ENCODE measurements around the gene TFE3.
"Not testable (repeated sequence)": the region's sequence is repeated elsewhere in the genome, so short reads cannot be mapped to it uniquely, and the experiment has no call there.

Gene TFE3

DNA sequence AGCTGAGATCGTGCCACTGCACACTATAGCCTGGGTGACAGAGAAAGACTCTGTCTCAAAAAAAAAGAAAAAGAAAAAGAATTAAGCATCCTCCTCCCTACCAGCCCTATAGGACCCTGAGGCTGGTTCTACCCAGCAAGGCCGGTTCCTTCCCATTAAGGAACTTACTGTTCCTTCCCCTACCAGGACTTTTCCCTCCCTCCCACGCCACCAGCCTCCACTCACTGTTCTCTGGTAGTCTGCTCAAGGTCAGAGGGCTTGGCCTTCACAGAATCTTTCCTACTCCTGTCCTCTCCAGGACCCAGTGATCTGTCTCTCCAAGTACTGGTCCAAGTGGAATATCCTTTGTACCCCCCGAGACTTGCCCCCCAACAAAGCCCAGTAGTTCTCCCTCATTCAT, 42.5 kb downstream of the TFE3 start:
- no peak for DNase-seq

DNA sequence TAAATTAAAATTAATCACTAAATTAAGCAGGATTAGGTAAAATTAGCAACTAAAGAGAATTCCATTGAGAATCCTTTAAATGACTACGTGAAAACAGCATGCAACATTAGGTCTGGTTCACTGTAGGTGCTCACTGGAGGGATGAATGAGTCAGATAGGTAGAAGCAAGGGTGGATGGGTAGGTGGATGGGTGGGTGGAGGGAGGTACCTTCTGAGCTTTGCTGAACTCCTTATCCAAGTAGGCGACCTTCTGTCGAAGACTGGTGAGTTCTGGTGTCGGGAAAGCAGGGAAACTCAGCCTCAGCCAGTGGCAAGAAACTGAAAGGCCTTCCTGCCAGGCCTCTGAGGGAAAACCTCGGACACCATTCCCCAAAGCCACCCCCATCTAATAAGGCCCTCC, 44.1 kb downstream of the TFE3 start:
- DNase-seq = no peak

DNA sequence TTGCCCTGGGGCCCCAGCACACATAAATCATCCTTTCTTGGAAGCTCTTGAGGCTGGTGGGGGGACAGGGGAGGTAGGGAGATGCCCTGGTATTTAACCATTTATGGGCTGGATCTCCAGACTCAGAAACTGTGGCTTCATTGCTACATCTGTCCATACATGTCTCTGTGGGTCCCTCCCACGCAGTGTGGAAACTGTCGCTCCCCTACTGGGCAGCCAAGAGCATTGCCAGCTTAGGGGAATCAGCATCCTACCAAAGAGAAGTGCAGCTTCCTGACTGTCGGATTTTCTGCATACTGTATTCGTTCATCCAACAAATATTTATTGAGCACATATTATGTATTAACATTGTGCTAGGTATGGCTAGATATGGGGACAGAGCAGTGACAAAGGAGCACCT, 44.8 kb downstream of the TFE3 start:
- no peak for DNase-seq

DNA sequence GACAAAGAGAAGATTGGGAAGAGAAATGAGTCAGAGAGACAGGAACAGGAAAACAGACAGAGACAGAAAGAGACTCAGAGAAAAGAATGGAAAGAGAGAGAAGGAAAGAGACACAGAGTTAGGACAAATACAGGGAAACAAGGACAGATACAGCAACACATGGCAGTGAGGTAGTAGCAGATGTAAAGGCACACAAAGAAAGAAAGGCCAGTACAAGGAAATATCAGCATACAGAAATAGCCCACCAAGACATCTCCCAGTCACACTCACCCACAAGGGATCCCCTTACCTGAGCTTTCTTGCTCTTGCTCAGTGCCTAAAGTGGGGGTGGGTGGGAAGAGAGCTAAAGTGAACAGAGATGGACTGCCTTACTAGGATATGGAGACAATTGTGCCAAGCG, 45.3 kb downstream of the TFE3 start:
- DNase-seq = no peak

DNA sequence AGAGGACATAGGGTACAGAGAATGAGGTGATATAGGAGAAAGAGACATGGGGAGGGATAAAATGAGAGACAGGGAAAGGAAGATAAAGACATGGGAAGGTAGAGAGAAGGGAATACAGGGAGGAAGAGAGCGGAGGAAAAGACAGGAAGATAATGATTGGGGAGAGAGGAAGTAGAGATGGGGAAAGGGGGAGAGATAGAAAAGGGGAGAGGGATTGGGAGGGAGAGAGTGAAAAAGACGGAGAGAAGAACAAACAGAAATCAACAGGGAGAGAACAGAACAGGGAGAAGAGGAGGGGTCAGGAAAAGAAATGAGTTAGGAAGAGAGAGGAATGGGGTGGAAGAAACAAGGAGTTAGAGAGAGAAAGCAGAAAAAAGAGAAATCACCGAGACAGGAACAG, 45.7 kb downstream of the TFE3 start:
- no peak for DNase-seq

DNA sequence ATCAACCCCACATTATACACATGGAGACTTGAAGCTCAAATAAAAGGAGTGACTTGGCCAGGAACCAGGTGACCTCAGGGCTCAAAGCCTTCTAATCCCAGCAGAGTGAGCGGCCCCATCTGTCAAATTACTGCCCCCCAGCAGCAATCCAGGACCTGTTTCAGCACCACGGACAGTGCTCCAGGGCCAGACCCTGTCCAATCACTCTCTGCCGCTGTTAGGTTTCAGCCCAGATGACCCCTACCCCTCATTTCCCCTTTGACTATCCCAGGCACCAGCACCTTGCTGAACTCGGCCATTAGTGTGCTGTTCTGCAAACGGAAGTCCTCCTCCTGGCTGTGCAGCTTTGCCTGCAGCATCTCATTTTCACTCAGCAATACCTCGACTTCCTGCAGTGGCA, 46.2 kb downstream of the TFE3 start:
- DNase-seq = peak; percentile 13

DNA sequence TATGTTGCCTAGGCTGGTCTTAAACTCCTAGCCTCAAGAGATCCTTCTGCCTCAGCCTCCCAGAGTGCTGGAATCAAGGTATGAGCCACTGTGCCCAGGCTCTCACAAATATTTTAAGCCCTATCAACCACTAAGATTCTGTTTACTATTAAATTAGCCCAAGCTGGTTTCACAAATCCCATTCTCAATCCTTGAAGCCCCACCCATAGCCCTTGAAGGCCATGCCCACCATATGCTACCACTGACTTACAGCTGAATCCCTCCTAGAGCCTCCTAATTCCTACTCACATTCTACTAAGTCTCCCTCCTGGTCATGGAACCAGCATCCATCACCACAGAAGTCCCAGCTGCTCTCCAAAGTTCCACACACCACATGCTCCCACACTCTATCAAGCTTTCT, 50.8 kb downstream of the TFE3 start:
- no peak for DNase-seq

DNA sequence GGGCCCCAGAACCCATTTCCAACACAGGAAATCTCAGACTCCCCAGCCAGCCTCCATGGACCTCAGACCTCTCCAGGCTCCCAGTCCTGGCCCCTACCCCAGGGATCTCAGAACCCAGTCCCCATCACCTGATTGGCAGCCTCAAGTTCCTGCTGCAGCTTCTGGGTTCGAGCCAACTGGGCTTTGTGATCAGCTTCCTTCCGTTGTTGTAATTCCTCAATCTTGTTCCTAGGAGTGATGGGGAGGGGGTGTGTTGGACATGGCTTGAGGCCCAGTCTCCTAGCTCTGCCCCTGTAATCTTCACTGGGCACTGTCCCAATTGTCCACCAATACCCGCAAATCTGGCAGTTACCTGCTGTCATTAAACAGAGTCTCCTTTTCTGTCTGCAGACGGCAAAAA, 53.7 kb downstream of the TFE3 start:
- DNase-seq = no peak

DNA sequence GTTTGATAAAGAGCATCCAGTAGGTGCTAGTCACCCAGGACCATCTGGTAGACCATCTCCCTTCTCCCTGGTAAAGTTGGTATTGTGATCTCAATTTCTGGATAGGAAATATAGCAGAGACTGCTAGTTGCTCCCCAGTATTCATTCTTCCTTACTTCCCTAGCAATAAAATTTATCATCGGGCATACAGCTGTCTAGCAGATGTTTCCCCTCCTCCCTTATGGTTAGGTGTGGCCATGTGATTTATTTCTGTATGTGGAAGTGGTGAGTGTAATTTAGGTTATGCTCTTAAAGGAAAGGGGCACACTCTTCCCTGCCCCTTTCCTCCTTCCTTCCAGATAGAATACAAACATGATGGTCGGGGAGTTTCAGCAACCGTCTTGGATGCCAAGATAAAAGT, 59.3 kb downstream of the TFE3 start:
- no peak for DNase-seq

DNA sequence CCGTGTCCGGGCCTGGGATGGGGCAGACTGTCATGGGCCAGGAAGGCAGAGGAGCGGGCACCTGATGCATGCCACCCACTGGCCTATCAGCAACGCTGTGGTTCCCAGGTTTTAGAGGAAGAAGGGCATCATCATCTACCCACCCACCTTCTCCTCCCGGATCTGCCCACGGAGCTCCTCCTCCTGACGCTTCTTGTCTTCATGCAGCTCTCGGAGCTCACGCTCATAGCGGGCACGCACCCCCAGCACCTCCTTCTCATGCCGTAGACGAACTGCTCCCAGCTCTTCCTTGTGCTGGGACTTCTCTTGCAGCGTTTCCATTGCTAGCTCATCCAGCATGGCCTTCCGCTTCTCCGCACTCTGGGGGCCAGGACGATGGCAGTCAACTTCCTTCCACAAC, 60.1 kb downstream of the TFE3 start:
- no peak for DNase-seq

DNA sequence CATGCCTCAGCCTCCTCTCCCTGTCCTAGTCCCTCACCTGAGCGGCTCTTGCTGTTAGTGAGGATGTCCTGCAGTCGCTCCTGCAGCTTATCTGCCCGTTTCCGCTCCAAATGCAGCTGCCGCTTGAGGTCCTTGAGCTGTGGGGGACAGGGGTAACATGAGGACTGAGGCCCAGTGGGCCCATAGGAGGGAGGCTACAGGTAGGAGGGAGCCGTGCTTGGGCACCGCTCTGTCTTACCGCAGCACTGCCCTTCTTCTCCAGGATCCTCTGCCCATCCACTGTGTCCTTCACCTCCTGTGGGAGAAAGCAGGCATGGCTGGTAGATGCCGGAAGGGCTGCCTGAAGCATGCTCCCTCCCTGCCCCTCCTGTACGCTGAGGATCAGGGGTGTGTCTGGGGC, 62.0 kb downstream of the TFE3 start:
- DNase-seq = no peak

DNA sequence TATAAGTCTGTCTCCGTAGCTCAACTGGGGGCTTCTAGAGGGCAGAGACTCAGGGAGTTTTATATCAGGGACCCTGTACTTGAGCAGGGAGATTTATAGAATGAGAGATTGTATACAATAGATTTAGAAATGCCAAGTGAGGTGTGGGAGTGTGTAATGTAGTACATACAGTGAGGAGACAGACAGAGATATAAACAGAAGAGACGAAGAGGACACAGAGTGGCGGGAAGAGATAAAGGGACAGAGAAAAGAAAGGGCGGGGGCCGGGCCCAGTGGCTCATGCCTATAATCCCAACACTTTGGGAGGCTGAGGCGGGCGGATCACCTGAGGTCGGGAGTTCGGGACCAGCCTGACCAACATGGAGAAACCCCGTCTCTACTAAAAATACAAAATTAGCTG, 62.8 kb downstream of the TFE3 start:
- DNase-seq = not testable (repeated sequence)
